ENCODE data around the gene DNAJC30.

DNAJC30 gene

GRCh38 chr7:73683056-73683787 lies at the start of gene DNAJC30, which contains the start of gene BUD23:
Gene DNAJC30 (minus strand): TSS chr7:73683453. CDS start chr7:73683423, 30 bp downstream.
Gene BUD23 (plus strand): TSS chr7:73683597. CDS start chr7:73683626, 29 bp downstream.
- peak; percentile 95 for DNase-seq (ENCODE audit: low read depth)
- peak within 1 kb of the TSS; percentile 82 for H3K4me3 ChIP-seq (replicated peaks; ENCODE audit: low read depth, low read length)
- no peak for TF ChIP-seq CTCF (IDR thresholded peaks at IDR 0.05; ENCODE audit: low read length, missing control alignments)

DNA sequence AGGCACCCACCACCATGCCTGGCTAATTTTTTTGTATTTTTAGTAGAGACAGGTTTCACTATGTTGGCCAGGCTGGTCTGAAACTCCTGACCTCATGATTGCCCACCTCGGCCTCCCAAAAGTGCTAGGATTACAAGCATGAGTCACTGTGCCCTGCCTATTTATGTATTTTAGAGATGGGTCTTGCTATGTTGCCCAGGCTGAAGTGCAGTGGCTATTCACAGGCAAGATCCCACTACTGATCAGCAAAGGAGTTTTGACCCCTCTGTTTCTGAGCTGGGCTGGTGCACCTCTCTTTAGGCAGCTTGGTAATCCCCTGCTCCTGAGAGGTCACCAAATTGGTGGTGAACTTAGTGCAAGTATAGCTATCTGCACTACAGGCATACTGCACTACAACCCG lies 49.1 kb upstream of the DNAJC30 start:
- no peak for TF ChIP-seq CTCF (IDR thresholded peaks at IDR 0.05; ENCODE audit: low read length, missing control alignments)
- H3K4me3 ChIP-seq (replicated peaks; ENCODE audit: low read depth, low read length): no peak overlapping the region
- DNase-seq (ENCODE audit: low read depth): no peak

DNA sequence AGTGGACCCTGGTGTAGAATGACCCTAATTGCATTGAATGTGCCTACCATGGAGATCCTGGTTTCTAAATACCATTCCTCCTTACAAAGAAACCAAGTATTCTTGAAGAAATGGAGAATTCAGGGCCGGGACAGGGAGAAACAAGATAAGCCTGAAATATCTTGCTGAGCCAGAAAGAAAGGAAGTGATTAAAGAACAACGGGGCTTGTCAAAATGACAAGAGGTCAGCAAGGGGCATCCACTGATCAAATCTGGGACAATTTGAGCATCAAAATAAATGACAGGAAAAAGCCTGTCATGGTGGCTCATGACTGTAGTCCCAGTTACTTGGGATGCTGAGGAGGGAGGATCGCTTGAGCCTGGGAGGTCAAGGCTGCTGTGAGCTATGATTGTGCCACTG lies 47.2 kb upstream of the DNAJC30 start:
- no peak overlapping the region for H3K4me3 ChIP-seq (replicated peaks; ENCODE audit: low read depth, low read length)
- no peak for TF ChIP-seq CTCF (IDR thresholded peaks at IDR 0.05; ENCODE audit: low read length, missing control alignments)
- DNase-seq (ENCODE audit: low read depth): no peak

DNA sequence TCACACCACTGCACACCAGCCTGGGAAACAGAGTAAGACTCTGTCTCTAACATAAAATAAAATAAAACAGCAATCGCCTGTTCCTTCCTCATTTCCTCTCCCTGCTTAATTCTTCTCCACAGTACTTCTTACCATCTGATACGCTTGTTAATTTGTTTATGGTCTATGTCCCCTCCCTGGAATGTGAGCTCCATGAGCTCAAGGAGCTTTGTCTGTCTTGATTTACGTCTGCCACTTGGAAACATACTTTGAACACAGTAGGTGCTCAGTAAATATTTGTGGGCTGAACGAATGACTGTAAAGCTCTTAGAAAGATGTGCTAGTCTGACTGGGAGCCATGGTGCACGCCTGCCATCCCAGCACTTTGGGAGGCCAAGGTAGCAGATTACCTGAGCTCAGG lies 45.3 kb upstream of the DNAJC30 start:
- DNase-seq (ENCODE audit: low read depth): no peak
- no peak for TF ChIP-seq CTCF (IDR thresholded peaks at IDR 0.05; ENCODE audit: low read length, missing control alignments)
- H3K4me3 ChIP-seq (replicated peaks; ENCODE audit: low read depth, low read length): no peak overlapping the region

- no peak for TF ChIP-seq CTCF (IDR thresholded peaks at IDR 0.05; ENCODE audit: low read length, missing control alignments)
- no peak overlapping the region for H3K4me3 ChIP-seq (replicated peaks; ENCODE audit: low read depth, low read length)
- DNase-seq (ENCODE audit: low read depth): no peak
Observed at GRCh38 chr7:73727952-73728351, 44.7 kb upstream of the DNAJC30 start.

DNA sequence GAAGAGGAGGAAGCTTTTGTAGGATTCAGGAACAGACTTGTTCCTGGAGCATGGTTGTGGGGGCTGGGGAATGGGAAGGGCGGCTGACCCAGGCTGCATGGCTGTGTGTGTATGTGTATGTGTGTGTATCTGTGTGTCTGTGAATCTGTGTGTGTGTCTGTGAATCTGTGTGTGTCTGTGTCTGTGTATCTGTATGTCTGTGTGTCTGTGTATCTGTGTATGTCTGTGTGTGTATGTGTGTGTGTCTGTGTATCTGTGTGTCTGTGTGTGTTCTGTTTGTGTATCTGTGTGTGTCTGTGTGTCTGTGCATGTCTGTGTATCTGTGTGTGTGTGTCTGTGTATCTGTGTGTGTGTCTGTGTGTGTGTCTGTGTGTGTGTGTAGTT lies 42.8 kb upstream of the DNAJC30 start:
- DNase-seq (ENCODE audit: low read depth): no peak
- no peak overlapping the region for H3K4me3 ChIP-seq (replicated peaks; ENCODE audit: low read depth, low read length)
- TF ChIP-seq CTCF (IDR thresholded peaks at IDR 0.05; ENCODE audit: low read length, missing control alignments): no peak

DNA sequence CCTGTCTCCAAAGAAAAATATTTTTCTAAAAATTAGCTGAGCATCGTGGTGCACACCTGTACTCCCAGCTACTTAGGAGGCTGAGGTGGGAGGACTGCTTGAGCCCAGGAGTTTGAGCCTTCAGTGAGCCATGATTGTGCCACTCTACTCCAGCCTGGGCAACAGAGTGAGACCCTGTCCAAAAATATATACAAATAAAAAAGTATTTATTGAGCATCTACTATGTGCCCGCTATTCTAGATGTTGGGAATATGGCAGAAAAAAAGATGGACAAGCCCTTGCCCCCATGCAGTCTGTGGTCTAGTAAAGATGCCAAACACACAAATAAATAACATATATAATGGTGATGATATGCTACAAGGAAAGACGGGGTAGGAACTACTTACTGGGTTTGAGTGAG lies 40.6 kb upstream of the DNAJC30 start:
- no peak overlapping the region for H3K4me3 ChIP-seq (replicated peaks; ENCODE audit: low read depth, low read length)
- TF ChIP-seq CTCF (IDR thresholded peaks at IDR 0.05; ENCODE audit: low read length, missing control alignments): no peak
- no peak for DNase-seq (ENCODE audit: low read depth)

Data from fibroblast of pulmonary artery (primary cell).